Measurements from ENCODE around the gene PSMC6. TPM values are rescaled to one million over a fixed set of nuclear protein-coding genes. Genes with fewer than 3 reads are reported as not detected.

PSMC6 gene
- total RNA-seq, 1 experiment from 2014 or later = 83.0 TPM

GRCh38 chr14:52692248-52692962, 14.6 kb upstream of the PSMC6 start:
- Histone ChIP-seq H2AFZ (no peak overlapping the region), H3K27me3 (ENCODE audit: insufficient read depth, low read depth) (no peaks in the 10 kb centered on the region), H3K9me3 (ENCODE audit: insufficient read depth, low read depth) (no peaks in the 10 kb centered on the region), H3K4me2 (peak overlapping the region; percentile 93; the same call in 1 of the 2 replicates), H3F3A (ENCODE audit: insufficient read depth, low read depth) (peaks cover 26% of the 10 kb centered on the region), H3K4me1 (replicated peaks; ENCODE audit: insufficient read depth) (peaks cover 40% of the 10 kb centered on the region), H3K4me3 (0 out of 2 replicates have a peak overlapping the region, but pooled peaks have one; percentile 1), H3K36me3 (ENCODE audit: low read depth) (0 out of 2 replicates have a peak, but pooled peaks cover 4% of the 10 kb centered on the region), H3K79me2 (ENCODE audit: low read depth) (peaks cover 78% of the 10 kb centered on the region), H3K27ac (no peak overlapping the region), H3K9me2 (ENCODE audit: insufficient read depth) (no peaks in the 10 kb centered on the region), H4K20me1 (ENCODE audit: insufficient read depth) (peaks cover 10% of the 10 kb centered on the region; the same call in 1 of the 2 replicates)
- DNase-seq = no peak
- intact Hi-C loops (cut with micrococcal nuclease; ENCODE audit: unreplicated experiment) = no loop called here
- CTCF ChIA-PET = no interaction called here
- POLR2A ChIA-PET (ENCODE audit: unreplicated experiment) = interaction anchor here (0.6 kb wide), 2 partner anchors 27 to 91 kb away, joined by 10 to 11 read pairs; no protein-coding TSS in a partner anchor
- no TSS peak for BruUV-seq (replicated peaks)
- TF ChIP-seq CTCF (conservative IDR thresholded peaks at IDR 0.05) = no peak
- TF ChIP-seq EZH2 (IDR thresholded peaks at IDR 0.05; ENCODE audit: low read depth) = no peak

GRCh38 chr14:52693036-52693435, 14.0 kb upstream of the PSMC6 start:
- H3K79me2 ChIP-seq (ENCODE audit: low read depth) = peaks cover 72% of the 10 kb centered on the region
- TF ChIP-seq CTCF (conservative IDR thresholded peaks at IDR 0.05) (no peak), EZH2 (IDR thresholded peaks at IDR 0.05; ENCODE audit: low read depth) (no peak)
- H3K9me3 ChIP-seq (ENCODE audit: insufficient read depth, low read depth) = no peaks in the 10 kb centered on the region
- BruUV-seq (replicated peaks) = no TSS peak
- no peaks in the 10 kb centered on the region for H3K27me3 ChIP-seq (ENCODE audit: insufficient read depth, low read depth)
- H3F3A ChIP-seq (ENCODE audit: insufficient read depth, low read depth) = peaks cover 26% of the 10 kb centered on the region
- H3K9me2 ChIP-seq (ENCODE audit: insufficient read depth) = no peaks in the 10 kb centered on the region
- intact Hi-C loops (cut with micrococcal nuclease; ENCODE audit: unreplicated experiment) = no loop called here
- peak overlapping the region; percentile 62; the same call in 1 of the 2 replicates for H3K4me3 ChIP-seq
- 0 out of 2 replicates have a peak, but pooled peaks cover 4% of the 10 kb centered on the region for H3K36me3 ChIP-seq (ENCODE audit: low read depth)
- ChIA-PET POLR2A (ENCODE audit: unreplicated experiment) (no interaction called here), CTCF (no interaction called here)
- peaks cover 10% of the 10 kb centered on the region; the same call in 1 of the 2 replicates for H4K20me1 ChIP-seq (ENCODE audit: insufficient read depth)
- no peak overlapping the region for H2AFZ ChIP-seq
- no peak overlapping the region for H3K27ac ChIP-seq
- H3K4me1 ChIP-seq (replicated peaks; ENCODE audit: insufficient read depth) = peaks cover 40% of the 10 kb centered on the region
- no peak for DNase-seq
- H3K4me2 ChIP-seq = peak overlapping the region; percentile 93

- BruUV-seq (replicated peaks) = no TSS peak
- Histone ChIP-seq H3K9me3 (ENCODE audit: insufficient read depth, low read depth) (no peaks in the 10 kb centered on the region), H3F3A (ENCODE audit: insufficient read depth, low read depth) (peaks cover 26% of the 10 kb centered on the region), H3K27me3 (ENCODE audit: insufficient read depth, low read depth) (no peaks in the 10 kb centered on the region), H3K4me3 (peak overlapping the region; percentile 62), H3K4me1 (replicated peaks; ENCODE audit: insufficient read depth) (peaks cover 40% of the 10 kb centered on the region), H3K36me3 (ENCODE audit: low read depth) (0 out of 2 replicates have a peak, but pooled peaks cover 4% of the 10 kb centered on the region), H4K20me1 (ENCODE audit: insufficient read depth) (peaks cover 10% of the 10 kb centered on the region; the same call in 1 of the 2 replicates), H3K79me2 (ENCODE audit: low read depth) (peaks cover 67% of the 10 kb centered on the region), H2AFZ (no peak overlapping the region), H3K27ac (peak overlapping the region; percentile 92), H3K4me2 (peak overlapping the region; percentile 93), H3K9me2 (ENCODE audit: insufficient read depth) (no peaks in the 10 kb centered on the region)
- no peak for DNase-seq
- ChIA-PET POLR2A (ENCODE audit: unreplicated experiment) (no interaction called here), CTCF (no interaction called here)
- intact Hi-C loops (cut with micrococcal nuclease; ENCODE audit: unreplicated experiment) = no loop called here
- no peak for TF ChIP-seq CTCF (conservative IDR thresholded peaks at IDR 0.05)
- no peak for TF ChIP-seq EZH2 (IDR thresholded peaks at IDR 0.05; ENCODE audit: low read depth)
Observed at GRCh38 chr14:52693532-52693931, 13.5 kb upstream of the PSMC6 start.
